Activated gamma-delta T cell (primary cell): Measurements from ENCODE around the gene MDFI.
"Not testable (repeated sequence)": the region's sequence is repeated elsewhere in the genome, so short reads cannot be mapped to it uniquely, and the experiment has no call there.

Experiments
- DNase-seq: peaks from one replicate; lab custom pipeline; 2025; lab: John Stamatoyannopoulos, UW

The MDFI gene

GRCh38 chr6:41602864-41603608, 35.2 kb upstream of the MDFI start:
- DNase-seq, result no peak

- DNase-seq, result no peak
Measured at GRCh38 chr6:41604006-41604405, 34.3 kb upstream of the MDFI start.

- no peak for DNase-seq
Measured at GRCh38 chr6:41605649-41606048, 32.6 kb upstream of the MDFI start.

GRCh38 chr6:41607036-41607435, 31.2 kb upstream of the MDFI start:
- no peak for DNase-seq

GRCh38 chr6:41607736-41608135, 30.5 kb upstream of the MDFI start:
- DNase-seq, result no peak

GRCh38 chr6:41608443-41609151, 29.7 kb upstream of the MDFI start:
- no peak for DNase-seq

GRCh38 chr6:41614715-41615114, 23.6 kb upstream of the MDFI start:
- DNase-seq, result no peak

GRCh38 chr6:41615311-41615710, 23.0 kb upstream of the MDFI start:
- no peak for DNase-seq

GRCh38 chr6:41618598-41618997, 19.7 kb upstream of the MDFI start:
- no peak for DNase-seq

GRCh38 chr6:41619193-41619592, 19.1 kb upstream of the MDFI start:
- DNase-seq, result not testable (repeated sequence)

GRCh38 chr6:41621367-41621766, 16.9 kb upstream of the MDFI start:
- no peak for DNase-seq

GRCh38 chr6:41621802-41622201, 16.5 kb upstream of the MDFI start:
- no peak for DNase-seq

GRCh38 chr6:41622206-41622988, 15.9 kb upstream of the MDFI start:
- no peak for DNase-seq

- no peak for DNase-seq
Measured at GRCh38 chr6:41623330-41623729, 14.9 kb upstream of the MDFI start.

GRCh38 chr6:41624621-41625380, 13.5 kb upstream of the MDFI start:
- no peak for DNase-seq

- no peak for DNase-seq
Measured at GRCh38 chr6:41625442-41625841, 12.8 kb upstream of the MDFI start.

GRCh38 chr6:41626022-41626421, 12.2 kb upstream of the MDFI start:
- DNase-seq, result no peak

GRCh38 chr6:41626917-41627316, 11.4 kb upstream of the MDFI start:
- no peak for DNase-seq

GRCh38 chr6:41629128-41629527, 9.1 kb upstream of the MDFI start:
- DNase-seq, result no peak

GRCh38 chr6:41630069-41630468, 8.2 kb upstream of the MDFI start:
- no peak for DNase-seq

- no peak for DNase-seq
Measured at GRCh38 chr6:41630946-41631345, 7.3 kb upstream of the MDFI start.

- no peak for DNase-seq
Measured at GRCh38 chr6:41633056-41633634, 5.1 kb upstream of the MDFI start.
